CD4-positive, alpha-beta T cell (primary cell): ENCODE measurements around the gene SURF2. TPM values are rescaled to one million over a fixed set of nuclear protein-coding genes. Genes with fewer than 3 reads are reported as not detected.
A peak's percentile ranks its signal among the peaks of the same experiment; 100 is the strongest.

Experiments used
- ATAC-seq: fragments of 200-7000 bp; cut with Tn5 transposase; one replicate; pipeline ENCODE4 v1.10.0; 2022; ENCODE audit warnings: mild to moderate bottlenecking; ENCODE audit not compliant: poor library complexity
- CTCF ChIA-PET: fragments of 350-600 bp; sonication (Branson Sonifier 250); formaldehyde crosslinking; loops from one replicate; lab custom pipeline; 2021; ENCODE audit warnings: antibody characterized with exemption, inconsistent platforms; lab: Charles Lee
- POLR2A ChIA-PET: fragments of 350-600 bp; sonication (Branson Sonifier 250); formaldehyde crosslinking; loops from one replicate; lab custom pipeline; 2021; ENCODE audit warnings: antibody characterized with exemption, inconsistent platforms; lab: Charles Lee
- DNase-seq, 14 experiments: peaks; one replicate each; pipeline ENCODE4 v3.0.0-alpha.2; 2013 to 2020; ENCODE audit warnings: mixed read lengths in 2 of 14
- H3K27ac ChIP-seq, 2 donors: one replicate each; pipeline versions ENCODE4 v1.5.1 to v1.7.0; 2013; ENCODE audit warnings: low read length in 2 of 2, low read depth in 1 of 2, mild to moderate bottlenecking in 1 of 2
- H3K27me3 ChIP-seq, 2 experiments: 1 replicate in 1 of 2; 2 replicates in 1 of 2; pipeline versions ENCODE4 v1.6.1 to v1.7.0; 2013; ENCODE audit warnings: low read length in 2 of 2, control low read depth in 1 of 2, mild to moderate bottlenecking in 1 of 2, moderate library complexity in 1 of 2; ENCODE audit not compliant: insufficient read depth in 2 of 2, control insufficient read depth in 1 of 2
- H3K36me3 ChIP-seq: one replicate; pipeline ENCODE4 v1.6.1; 2013; ENCODE audit warnings: low read length, control low read depth; ENCODE audit not compliant: insufficient read depth
- H3K4me1 ChIP-seq: one replicate; pipeline ENCODE4 v1.6.1; 2013; ENCODE audit warnings: low read length, control low read depth; ENCODE audit not compliant: insufficient read depth
- H3K4me3 ChIP-seq: one replicate; pipeline ENCODE4 v1.5.1; 2013; ENCODE audit warnings: mild to moderate bottlenecking, low read length, moderate library complexity
- H3K9me3 ChIP-seq, 2 experiments: 1 replicate in 1 of 2; 2 replicates in 1 of 2; pipeline versions ENCODE4 v1.6.1 to v1.7.0; 2013; ENCODE audit warnings: low read length in 2 of 2, mild to moderate bottlenecking in 2 of 2, control low read depth in 1 of 2, moderate library complexity in 1 of 2; ENCODE audit not compliant: control insufficient read depth in 1 of 2, insufficient read depth in 1 of 2
- H3K27ac Mint-ChIP-seq: one replicate; pipeline ENCODE4 v1.8.0; 2020; ENCODE audit warnings: mixed read lengths
- H3K27me3 Mint-ChIP-seq: one replicate; pipeline ENCODE4 v1.8.0; 2021; ENCODE audit warnings: mixed read lengths
- H3K36me3 Mint-ChIP-seq: one replicate; pipeline ENCODE4 v1.8.0; 2021; ENCODE audit warnings: low read depth, mixed read lengths
- H3K4me1 Mint-ChIP-seq: one replicate; pipeline ENCODE4 v1.8.0; 2021; ENCODE audit warnings: low read depth, mixed read lengths
- H3K4me3 Mint-ChIP-seq: one replicate; pipeline ENCODE4 v1.8.0; 2020; ENCODE audit warnings: mild to moderate bottlenecking, mixed read lengths
- H3K9me3 Mint-ChIP-seq: one replicate; pipeline ENCODE4 v1.8.0; 2020; ENCODE audit warnings: mixed read lengths
- CTCF ChIP-seq: fragments of 200-600 bp; IDR thresholded peaks from one replicate; pipeline ENCODE4 v1.8.0; 2022; ENCODE audit warnings: antibody characterized with exemption, mild to moderate bottlenecking
- intact Hi-C, 2 experiments: fragments of 100-400 bp; cut with DNase I in 1 of 2; cut with micrococcal nuclease in 1 of 2; formaldehyde crosslinking; loops; one replicate each; pipeline versions ENCODE4 v1.15.1 to v1.9.0; 2023 to 2025; cut with DNase I, micrococcal nuclease
- total RNA-seq, 174 experiments: library from RNA in 2 of 174; stranded (reverse) in 2 of 174; gene quantifications; one replicate each; pipeline ENCODE4 v1.2.3 and lab custom pipeline; 2021 to 2026

The SURF2 gene
- total RNA-seq, 2 experiments from 2014 or later, result 12.7 TPM

DNA sequence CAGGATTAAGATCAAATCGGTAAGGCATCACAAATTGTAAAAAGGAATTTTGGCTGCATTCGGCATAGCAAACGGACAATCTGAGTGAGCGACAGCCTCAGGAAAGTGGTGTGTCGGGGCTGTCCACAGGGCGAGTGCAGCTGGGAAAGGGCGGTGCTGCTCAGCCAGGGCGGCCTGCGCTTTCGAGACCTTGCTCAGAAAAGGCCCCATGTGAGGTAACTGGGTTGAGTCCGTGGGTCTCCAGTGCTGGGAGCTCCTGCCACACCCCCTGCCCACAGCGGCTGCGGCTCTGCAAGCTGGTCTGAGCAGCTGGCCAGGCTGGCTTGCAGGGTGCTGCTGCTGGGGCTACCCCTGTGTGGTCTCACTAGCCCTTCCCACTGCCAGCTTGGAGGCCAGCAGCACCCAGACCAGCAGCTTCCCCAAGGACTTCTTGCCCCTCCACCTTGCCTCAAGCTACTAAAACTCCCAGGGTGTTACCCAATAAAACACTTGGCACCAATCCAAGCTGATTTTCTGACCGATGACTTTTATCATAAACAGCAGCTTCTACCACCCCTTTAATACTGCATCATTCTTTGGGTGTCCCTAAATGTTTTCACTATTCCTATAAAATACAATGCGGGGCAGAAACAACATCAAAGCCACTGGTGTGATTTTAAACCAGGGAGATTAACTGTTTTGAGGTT, 6.2 kb downstream of the SURF2 start:
- Histone ChIP-seq H3K36me3 (peaks cover 86% of the 10 kb centered on the region), H3K4me1 (peaks cover 33% of the 10 kb centered on the region), H3K27me3 (no peaks in the 10 kb centered on the region), H3K27ac (no peak overlapping the region), H3K9me3 (no peaks in the 10 kb centered on the region), H3K4me3 (no peak overlapping the region)
- H3K27me3 Mint-ChIP-seq, result no peaks in the 10 kb centered on the region
- peak overlapping the region; percentile 42 for H3K27ac Mint-ChIP-seq
- peaks cover 26% of the 10 kb centered on the region for H3K4me1 Mint-ChIP-seq
- H3K9me3 Mint-ChIP-seq, result no peaks in the 10 kb centered on the region
- intact Hi-C loops, result no loop called here
- ATAC-seq (no peak), DNase-seq (peak in 1 of 14 experiments; percentile 13)
- ChIA-PET POLR2A (interaction anchor here (0.8 to 1.8 kb wide), 2 partner anchors 9 to 12 kb away, joined by 4 to 9 read pairs; no protein-coding TSS in a partner anchor), CTCF (no interaction called here)
- H3K36me3 Mint-ChIP-seq, result peaks cover 85% of the 10 kb centered on the region
- H3K4me3 Mint-ChIP-seq, result no peak overlapping the region
- TF ChIP-seq CTCF, result no peak

GRCh38 chr9:133366435-133366834, 10.1 kb downstream of the SURF2 start:
- ChIA-PET CTCF (interaction anchor here (1.2 kb wide), 1 partner anchor 16 kb away, joined by 3 read pairs; no protein-coding TSS in a partner anchor), POLR2A (no interaction called here)
- Histone ChIP-seq H3K4me3 (no peak overlapping the region), H3K36me3 (peaks cover 77% of the 10 kb centered on the region), H3K9me3 (no peaks in the 10 kb centered on the region), H3K27ac (no peak overlapping the region), H3K4me1 (peaks cover 52% of the 10 kb centered on the region), H3K27me3 (no peaks in the 10 kb centered on the region)
- peaks cover 87% of the 10 kb centered on the region for H3K36me3 Mint-ChIP-seq
- H3K4me3 Mint-ChIP-seq, result no peak overlapping the region
- no peak for TF ChIP-seq CTCF
- H3K4me1 Mint-ChIP-seq, result peaks cover 44% of the 10 kb centered on the region
- intact Hi-C loops, result no loop called here
- DNase-seq, result peak in 1 of 14 experiments; percentile 4
- no peak for ATAC-seq
- H3K27me3 Mint-ChIP-seq, result no peaks in the 10 kb centered on the region
- no peaks in the 10 kb centered on the region for H3K9me3 Mint-ChIP-seq
- no peak overlapping the region for H3K27ac Mint-ChIP-seq

GRCh38 chr9:133367221-133367620, 10.9 kb downstream of the SURF2 start:
- H3K27ac Mint-ChIP-seq, result no peak overlapping the region

More at GRCh38 chr9:133367221-133367620, 10.9 kb downstream of the SURF2 start:
- ATAC-seq, result no peak
- ChIA-PET POLR2A (no interaction called here), CTCF (interaction anchor here (1.2 kb wide), 1 partner anchor 16 kb away, joined by 3 read pairs; no protein-coding TSS in a partner anchor)
- Histone ChIP-seq H3K27ac (no peak overlapping the region), H3K4me3 (no peak overlapping the region), H3K9me3 (no peaks in the 10 kb centered on the region), H3K27me3 (no peaks in the 10 kb centered on the region), H3K4me1 (peaks cover 60% of the 10 kb centered on the region), H3K36me3 (peaks cover 69% of the 10 kb centered on the region)
- no peaks in the 10 kb centered on the region for H3K27me3 Mint-ChIP-seq
- TF ChIP-seq CTCF, result no peak
- DNase-seq, result no peak
- no peak overlapping the region for H3K4me3 Mint-ChIP-seq
- H3K36me3 Mint-ChIP-seq, result peaks cover 81% of the 10 kb centered on the region
- no peaks in the 10 kb centered on the region for H3K9me3 Mint-ChIP-seq
- intact Hi-C loops, result no loop called here
- H3K4me1 Mint-ChIP-seq, result peaks cover 50% of the 10 kb centered on the region
